Testis (tissue), 3 donors: ENCODE results near the gene AFAP1. TPM values are rescaled to one million over a fixed set of nuclear protein-coding genes. Genes with fewer than 3 reads are reported as not detected.

Experiments used
- DNase-seq: peaks from one replicate; pipeline ENCODE4 v3.0.0-alpha.2; 2019
- H3K27ac ChIP-seq, 2 donors: fragments of 200-600 bp; sonication (generic); one replicate each; pipeline ENCODE4 v1.5.1; 2019
- H3K27me3 ChIP-seq: fragments of 200-600 bp; sonication (generic); one replicate; pipeline ENCODE4 v1.5.1; 2019
- H3K36me3 ChIP-seq: fragments of 200-600 bp; sonication (generic); one replicate; pipeline ENCODE4 v1.5.1; 2017; ENCODE audit warnings: low read depth; ENCODE audit errors: missing control alignments
- H3K4me1 ChIP-seq: fragments of 200-600 bp; sonication (generic); one replicate; pipeline ENCODE4 v1.5.1; 2019
- H3K4me3 ChIP-seq, 2 donors: fragments of 200-600 bp; sonication (generic); one replicate each; pipeline ENCODE4 v1.5.1; 2017 to 2019
- H3K9me3 ChIP-seq: fragments of 200-600 bp; sonication (generic); one replicate; pipeline ENCODE4 v1.5.1; 2017
- POLR2A ChIP-seq: fragments of 450-650 bp; IDR thresholded peaks from one replicate; pipeline ENCODE4 v1.6.1; 2017; ENCODE audit warnings: antibody characterized with exemption, mild to moderate bottlenecking, moderate library complexity
- WGBS, 2 donors: methylation state at CpG; one replicate each; pipeline ENCODE4 v1.1.5; 2018; 5-methylcytosine and 5-hydroxymethylcytosine counted together
- intact Hi-C: fragments of 100-400 bp; cut with DNase I; formaldehyde crosslinking; loops from one replicate; pipeline ENCODE4 v1.15.1; 2023; ENCODE audit warnings: low total_unique reads
- polyA plus RNA-seq: library from polyadenylated mRNA; stranded (reverse); fragments of 350-450 nt; fragmentation: Illumina TruSeq; extraction: RNeasy Lipid Tissue Mini Kit (QIAGEN cat#74804); gene quantifications from one replicate; pipeline ENCODE4 v1.2.3, GENCODE V29; 2014; ENCODE audit warnings: low read depth, low replicate concordance; ENCODE audit not compliant: insufficient read depth
- total RNA-seq, 2 donors: library from RNA; depleted of rRNA; stranded (reverse); fragments of >200 nt; gene quantifications; one replicate each; pipeline ENCODE4 v1.2.3, GENCODE V29; 2016
- TF ChIP-seq, protein P1 (sequence below), 3 experiments: fragments of 450-650 bp in 2 of 3; fragments of 200-600 bp in 1 of 3; sonication (generic) in 1 of 3; IDR thresholded peaks; one replicate each; pipeline ENCODE4 v1.5.1; 2016 to 2019; ENCODE audit warnings: antibody characterized with exemption in 3 of 3, mild to moderate bottlenecking in 2 of 3, moderate library complexity in 1 of 3

Gene AFAP1
- total and polyA plus RNA-seq, 3 donors from 2014 or later, result 23.1 to 52.4 (median 51.4) TPM

DNA sequence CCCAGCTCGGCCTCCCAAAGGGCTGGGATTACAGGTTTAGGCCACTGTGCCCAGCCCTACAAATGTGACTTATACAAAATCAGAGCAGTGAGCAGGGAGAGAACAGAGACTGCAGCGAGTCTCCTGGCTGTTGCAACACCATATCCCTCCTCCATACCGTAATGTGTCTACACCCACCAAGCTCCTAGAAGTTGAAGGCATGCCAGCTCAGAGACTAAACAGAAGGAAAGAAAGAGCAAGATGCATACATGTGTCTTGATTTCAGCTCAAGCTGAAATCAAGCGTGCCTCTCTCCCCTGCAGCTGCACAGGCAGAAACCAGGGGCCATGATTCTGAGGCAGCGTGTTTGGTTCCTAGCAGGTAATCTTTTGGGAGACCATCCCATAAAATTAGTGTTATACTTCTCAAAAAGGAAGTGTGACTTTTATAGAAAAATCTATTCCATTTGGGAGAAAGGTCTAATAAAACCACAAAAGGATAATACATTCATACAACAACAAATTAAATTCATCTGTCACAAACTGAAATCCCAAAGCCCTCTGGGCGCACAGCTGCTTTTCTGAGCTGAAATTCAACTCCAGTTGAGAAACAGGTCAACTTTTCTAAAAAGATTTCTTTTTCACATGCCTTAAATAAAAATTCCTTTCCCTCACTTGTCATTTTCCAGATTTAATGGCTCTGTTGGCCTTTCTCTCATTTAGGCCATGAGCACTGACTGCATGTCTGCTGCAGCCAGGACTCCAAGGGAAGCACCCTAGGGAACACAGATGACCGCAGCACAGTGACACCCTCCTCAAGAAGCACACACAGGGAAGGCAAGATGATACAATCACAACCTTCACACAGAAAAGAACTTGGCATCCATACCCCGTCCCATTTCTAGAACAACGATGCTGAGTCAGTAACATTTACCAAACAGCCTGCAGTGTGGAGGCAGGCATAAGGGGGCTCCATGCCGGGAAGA is 34.4 kb downstream of the AFAP1 start:
- no peaks in the 10 kb centered on the region for H3K27me3 ChIP-seq
- H3K4me1 ChIP-seq, result peaks cover 8% of the 10 kb centered on the region
- no peak overlapping the region for H3K4me3 ChIP-seq
- no peaks in the 10 kb centered on the region for H3K9me3 ChIP-seq
- WGBS, 2 donors, result 53 to 56% methylated on average over 10 of the region's 10 CpGs
- TF ChIP-seq, protein P1, sequence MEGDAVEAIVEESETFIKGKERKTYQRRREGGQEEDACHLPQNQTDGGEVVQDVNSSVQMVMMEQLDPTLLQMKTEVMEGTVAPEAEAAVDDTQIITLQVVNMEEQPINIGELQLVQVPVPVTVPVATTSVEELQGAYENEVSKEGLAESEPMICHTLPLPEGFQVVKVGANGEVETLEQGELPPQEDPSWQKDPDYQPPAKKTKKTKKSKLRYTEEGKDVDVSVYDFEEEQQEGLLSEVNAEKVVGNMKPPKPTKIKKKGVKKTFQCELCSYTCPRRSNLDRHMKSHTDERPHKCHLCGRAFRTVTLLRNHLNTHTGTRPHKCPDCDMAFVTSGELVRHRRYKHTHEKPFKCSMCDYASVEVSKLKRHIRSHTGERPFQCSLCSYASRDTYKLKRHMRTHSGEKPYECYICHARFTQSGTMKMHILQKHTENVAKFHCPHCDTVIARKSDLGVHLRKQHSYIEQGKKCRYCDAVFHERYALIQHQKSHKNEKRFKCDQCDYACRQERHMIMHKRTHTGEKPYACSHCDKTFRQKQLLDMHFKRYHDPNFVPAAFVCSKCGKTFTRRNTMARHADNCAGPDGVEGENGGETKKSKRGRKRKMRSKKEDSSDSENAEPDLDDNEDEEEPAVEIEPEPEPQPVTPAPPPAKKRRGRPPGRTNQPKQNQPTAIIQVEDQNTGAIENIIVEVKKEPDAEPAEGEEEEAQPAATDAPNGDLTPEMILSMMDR (IDR thresholded peaks at IDR 0.05), result no peak
- TF ChIP-seq POLR2A, result no peak
- intact Hi-C loops, result no loop called here
- H3K36me3 ChIP-seq, result no peaks in the 10 kb centered on the region
- no peak for DNase-seq
- peak overlapping the region in 1 of 2 donors; percentile 15 for H3K27ac ChIP-seq

DNA sequence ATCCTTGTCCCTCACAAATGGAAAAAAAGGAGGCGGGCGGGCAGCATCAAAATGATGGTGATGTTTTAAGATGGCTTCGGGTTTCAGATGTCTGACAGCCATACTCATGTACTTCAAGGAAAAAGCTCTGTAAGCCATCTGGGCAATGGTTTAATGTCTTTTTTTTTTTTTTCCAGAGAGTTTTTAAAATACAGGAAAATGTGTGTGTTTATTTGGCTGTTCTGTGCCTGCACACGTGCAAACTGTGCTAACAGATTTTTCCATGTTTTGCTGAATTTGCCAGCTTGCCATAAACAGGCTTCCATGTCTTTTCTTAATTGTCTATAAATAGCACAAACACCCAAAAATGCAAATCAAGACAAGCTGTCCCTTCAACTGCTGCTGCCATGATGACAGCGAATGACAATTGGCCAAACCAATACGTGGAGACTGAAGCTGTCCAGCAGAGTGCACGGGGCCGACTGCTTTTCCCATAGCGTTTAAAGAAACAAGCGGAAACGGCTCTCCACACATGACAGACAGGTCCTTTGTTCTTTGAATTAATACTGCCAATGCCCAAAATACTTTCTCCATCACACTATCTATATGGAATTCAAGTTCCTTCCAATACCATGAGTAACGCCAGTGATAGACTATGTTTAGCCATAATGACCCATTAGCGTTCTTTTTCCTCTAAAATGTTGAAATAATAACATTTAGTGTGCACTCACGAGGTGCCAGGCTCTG is 35.7 kb downstream of the AFAP1 start:
- Histone ChIP-seq H3K4me3 (no peak overlapping the region), H3K27me3 (no peaks in the 10 kb centered on the region), H3K27ac (peak overlapping the region in 1 of 2 donors; percentile 15), H3K36me3 (no peaks in the 10 kb centered on the region), H3K9me3 (no peaks in the 10 kb centered on the region), H3K4me1 (peaks cover 8% of the 10 kb centered on the region)
- 74 to 81% methylated on average over 14 of the region's 14 CpGs for whole genome bisulfite sequencing, 2 donors
- DNase-seq, result no peak
- intact Hi-C loops, result no loop called here
- TF ChIP-seq, protein P1 (IDR thresholded peaks at IDR 0.05), result no peak
- TF ChIP-seq POLR2A, result no peak

DNA sequence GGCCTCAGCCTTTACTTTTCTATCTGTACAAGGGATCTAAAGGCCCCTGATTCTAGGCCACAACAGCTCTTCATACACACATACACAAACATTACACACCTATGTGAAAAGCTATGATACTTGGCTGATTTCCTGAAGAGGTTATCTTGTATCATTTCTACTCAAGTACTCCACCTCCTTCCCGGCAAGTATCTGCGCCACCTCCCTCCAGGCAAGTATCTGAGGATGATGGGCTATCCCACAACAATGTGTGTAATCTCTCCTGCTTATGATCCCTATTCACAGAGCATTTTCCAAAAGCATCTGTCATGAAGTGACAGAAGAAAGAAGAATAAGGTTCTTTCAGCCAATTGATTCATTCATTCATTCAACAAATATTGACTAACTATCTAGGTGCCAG is 36.8 kb downstream of the AFAP1 start:
- H3K9me3 ChIP-seq, result no peaks in the 10 kb centered on the region
- no peak overlapping the region for H3K27ac ChIP-seq
- no peak for DNase-seq
- H3K27me3 ChIP-seq, result no peaks in the 10 kb centered on the region
- no peak overlapping the region for H3K4me3 ChIP-seq
- peaks cover 8% of the 10 kb centered on the region for H3K4me1 ChIP-seq
- intact Hi-C loops, result no loop called here
- WGBS, 2 donors, result 57 to 68% methylated on average over 2 of the region's 2 CpGs
- TF ChIP-seq, protein P1 (IDR thresholded peaks at IDR 0.05), result no peak
- TF ChIP-seq POLR2A, result no peak
- no peaks in the 10 kb centered on the region for H3K36me3 ChIP-seq

DNA sequence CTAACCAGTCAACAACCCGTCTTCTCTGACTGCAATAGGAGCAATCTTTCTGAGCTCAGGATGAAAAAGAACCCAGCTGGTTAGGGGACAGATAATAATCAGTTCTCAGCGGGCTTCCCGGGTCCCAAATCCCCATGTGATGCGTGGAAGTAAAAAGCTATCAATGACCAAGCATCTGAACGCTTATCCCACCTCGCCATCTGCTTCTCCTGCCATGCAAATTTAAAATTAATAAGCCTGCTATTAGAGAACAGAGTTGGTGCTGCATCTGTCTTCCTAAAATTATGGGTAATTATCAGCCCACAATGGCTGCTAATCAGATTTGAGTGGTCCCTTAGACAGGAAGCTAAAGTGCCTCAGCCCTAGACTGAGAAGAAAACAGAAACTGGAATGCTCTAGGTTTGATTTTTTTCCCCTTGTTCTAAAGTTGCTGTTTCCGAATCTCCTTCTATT is 37.5 kb downstream of the AFAP1 start:
- H3K9me3 ChIP-seq, result no peaks in the 10 kb centered on the region
- intact Hi-C loops, result no loop called here
- H3K4me3 ChIP-seq, result no peak overlapping the region
- 82 to 83% methylated on average over 7 of the region's 7 CpGs for WGBS, 2 donors
- H3K4me1 ChIP-seq, result peaks cover 8% of the 10 kb centered on the region
- no peak for DNase-seq
- no peak for TF ChIP-seq POLR2A
- TF ChIP-seq, protein P1 (IDR thresholded peaks at IDR 0.05), result no peak
- no peaks in the 10 kb centered on the region for H3K36me3 ChIP-seq
- H3K27me3 ChIP-seq, result no peaks in the 10 kb centered on the region
- H3K27ac ChIP-seq, result no peak overlapping the region
